ENCODE data around the gene TMEM178A. TPM values are rescaled to one million over a fixed set of nuclear protein-coding genes. Genes with fewer than 3 reads are reported as not detected.
A peak's percentile ranks its signal among the peaks of the same experiment; 100 is the strongest.
"Not testable (repeated sequence)": the region's sequence is repeated elsewhere in the genome, so short reads cannot be mapped to it uniquely, and the experiment has no call there.

The TMEM178A gene
- total RNA-seq, 1 donor from 2014 or later = not detected

DNA sequence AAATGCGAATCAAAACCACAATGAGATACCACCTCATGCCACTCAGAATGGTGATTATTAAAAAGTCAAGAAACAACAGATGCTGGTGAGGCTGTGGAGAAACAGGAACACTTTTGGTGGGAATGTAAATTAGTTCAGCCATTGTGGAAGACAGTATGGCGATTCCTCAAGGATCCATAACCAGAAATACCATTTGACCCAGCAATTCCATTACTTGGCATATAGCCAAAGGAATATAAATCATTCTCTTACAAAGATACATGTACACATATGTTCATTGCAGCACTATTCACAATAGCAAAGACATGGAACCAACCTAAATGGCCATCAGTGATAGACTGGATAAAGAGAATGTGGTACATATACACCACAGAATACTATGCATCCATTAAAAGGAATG is 9.5 kb upstream of the TMEM178A start:
- H3K4me3 Mint-ChIP-seq = not testable (repeated sequence)

DNA sequence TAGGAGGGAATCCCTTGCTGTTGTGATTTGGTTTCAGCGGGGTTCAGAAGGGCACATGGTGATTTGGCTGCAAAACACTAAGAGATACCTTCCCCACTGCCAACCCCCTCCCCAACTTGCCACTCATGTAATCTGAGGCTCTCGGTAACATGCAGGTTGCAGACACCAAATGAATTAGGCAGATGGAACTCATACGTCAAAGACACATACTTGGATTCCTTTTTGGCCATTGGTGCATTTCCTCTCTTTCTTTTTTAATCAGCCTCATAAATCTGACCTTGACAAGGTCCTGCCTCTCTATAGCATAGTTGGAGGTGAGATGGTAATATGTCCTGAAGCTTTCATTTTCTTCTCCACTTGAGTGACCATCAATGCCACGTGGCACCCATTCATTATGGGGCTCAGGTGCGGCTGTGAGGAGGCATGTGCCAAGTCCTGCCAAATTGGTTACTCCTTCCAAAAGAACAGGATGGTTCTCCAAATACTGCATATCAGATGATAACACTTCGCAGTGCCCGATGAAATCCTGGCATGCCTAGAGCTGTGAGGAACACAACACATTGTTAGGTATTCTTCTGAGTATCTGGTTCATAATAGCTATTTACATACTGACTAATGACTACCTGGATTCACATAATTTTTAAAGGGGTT is 8.3 kb upstream of the TMEM178A start:
- no peak for DNase-seq (ENCODE audit: low spot score)
- Mint-ChIP-seq H3K27me3 (ENCODE audit: insufficient read depth) (peaks cover 10% of the 10 kb centered on the region), H3K27ac (no peak overlapping the region), H3K4me1 (ENCODE audit: low read depth) (no peaks in the 10 kb centered on the region), H3K9me3 (peaks cover 13% of the 10 kb centered on the region), H3K4me3 (no peak overlapping the region), H3K36me3 (ENCODE audit: low read depth) (no peaks in the 10 kb centered on the region)
- intact Hi-C loops (cut with micrococcal nuclease) = loop anchor here (5.0 kb wide), 1 partner anchor 145 kb away; no protein-coding TSS in a partner anchor

More for the DNA sequence above, 9.5 kb upstream of the TMEM178A start:
- H3K27ac Mint-ChIP-seq; H3K36me3 Mint-ChIP-seq (ENCODE audit: low read depth); DNase-seq (ENCODE audit: low spot score); H3K4me1 Mint-ChIP-seq (ENCODE audit: low read depth); H3K27me3 Mint-ChIP-seq (ENCODE audit: insufficient read depth): not testable (repeated sequence)
- intact Hi-C loops (cut with micrococcal nuclease) = loop anchor here (5.0 kb wide), 1 partner anchor 144 kb away; no protein-coding TSS in a partner anchor
- H3K9me3 Mint-ChIP-seq = peaks cover 13% of the 10 kb centered on the region

DNA sequence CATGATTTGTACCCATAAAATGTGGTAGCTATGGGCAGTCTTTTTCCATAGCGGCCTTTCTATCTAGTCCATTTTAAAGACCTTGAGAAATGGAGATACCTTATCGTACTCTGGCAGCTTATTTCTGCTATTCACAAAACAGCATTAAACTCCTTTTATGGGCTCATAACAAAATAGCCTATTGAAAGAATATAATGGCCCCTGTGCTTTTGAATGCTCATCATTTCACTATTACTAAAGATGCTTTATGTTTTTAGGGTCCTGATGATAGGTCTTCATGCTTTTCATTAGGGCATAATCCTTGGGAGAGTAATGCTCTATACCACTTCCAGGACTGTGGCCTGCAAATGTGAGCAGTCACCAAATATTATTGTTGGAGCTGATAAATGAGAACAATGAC is 7.3 kb upstream of the TMEM178A start:
- peaks cover 17% of the 10 kb centered on the region for H3K27me3 Mint-ChIP-seq (ENCODE audit: insufficient read depth)
- H3K4me1 Mint-ChIP-seq (ENCODE audit: low read depth) = no peaks in the 10 kb centered on the region
- no peak overlapping the region for H3K27ac Mint-ChIP-seq
- DNase-seq (ENCODE audit: low spot score) = no peak
- H3K36me3 Mint-ChIP-seq (ENCODE audit: low read depth) = no peaks in the 10 kb centered on the region
- peaks cover 7% of the 10 kb centered on the region for H3K9me3 Mint-ChIP-seq
- H3K4me3 Mint-ChIP-seq = no peak overlapping the region
- intact Hi-C loops (cut with micrococcal nuclease) = loop anchor here (5.0 kb wide), 1 partner anchor 146 kb away; no protein-coding TSS in a partner anchor

DNA sequence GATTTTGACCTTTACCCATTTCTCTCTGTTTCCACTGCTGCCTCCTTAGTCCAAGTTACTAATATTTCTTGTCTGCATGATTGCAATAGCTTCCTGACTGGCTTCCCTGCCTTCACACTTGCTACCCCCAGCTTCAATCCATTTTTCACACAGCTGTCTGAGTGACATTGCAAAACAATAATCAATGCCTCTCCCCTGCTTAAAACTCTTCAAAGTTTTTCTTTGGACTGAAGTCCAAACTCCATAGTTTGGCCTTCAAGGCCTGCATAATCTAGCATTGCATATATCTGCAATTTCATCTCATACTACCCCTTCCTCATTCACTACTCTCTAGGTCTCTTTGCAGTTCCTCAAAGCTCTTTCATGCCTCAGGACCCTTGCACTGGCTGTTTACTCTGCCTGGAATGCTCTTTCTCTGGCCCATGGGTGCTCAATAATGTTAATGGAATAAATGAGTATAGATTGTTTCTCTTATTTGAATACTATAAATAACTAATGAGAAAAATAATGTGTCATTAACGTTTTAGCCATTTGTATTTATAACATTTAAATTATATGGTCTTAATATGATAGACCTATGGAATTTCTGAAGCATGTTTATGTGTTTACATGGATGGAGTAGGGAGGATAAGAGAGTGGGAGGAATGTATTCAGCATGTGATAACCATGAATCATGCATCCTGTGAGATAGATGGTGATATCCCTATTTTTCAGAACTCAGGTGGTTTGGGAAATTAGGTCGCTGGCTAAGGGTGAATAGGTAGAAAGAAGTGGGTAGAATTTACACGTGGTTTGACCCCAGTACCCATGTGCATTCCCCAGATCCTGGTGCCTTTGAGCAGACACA is 5.7 kb upstream of the TMEM178A start:
- Mint-ChIP-seq H3K27me3 (ENCODE audit: insufficient read depth) (peaks cover 32% of the 10 kb centered on the region), H3K27ac (no peak overlapping the region), H3K4me1 (ENCODE audit: low read depth) (peaks cover 1% of the 10 kb centered on the region), H3K4me3 (no peak overlapping the region), H3K36me3 (ENCODE audit: low read depth) (no peaks in the 10 kb centered on the region), H3K9me3 (no peaks in the 10 kb centered on the region)
- intact Hi-C loops (cut with micrococcal nuclease) = loop anchor here (5.0 kb wide), 1 partner anchor 148 kb away; no protein-coding TSS in a partner anchor
- no peak for DNase-seq (ENCODE audit: low spot score)

DNA sequence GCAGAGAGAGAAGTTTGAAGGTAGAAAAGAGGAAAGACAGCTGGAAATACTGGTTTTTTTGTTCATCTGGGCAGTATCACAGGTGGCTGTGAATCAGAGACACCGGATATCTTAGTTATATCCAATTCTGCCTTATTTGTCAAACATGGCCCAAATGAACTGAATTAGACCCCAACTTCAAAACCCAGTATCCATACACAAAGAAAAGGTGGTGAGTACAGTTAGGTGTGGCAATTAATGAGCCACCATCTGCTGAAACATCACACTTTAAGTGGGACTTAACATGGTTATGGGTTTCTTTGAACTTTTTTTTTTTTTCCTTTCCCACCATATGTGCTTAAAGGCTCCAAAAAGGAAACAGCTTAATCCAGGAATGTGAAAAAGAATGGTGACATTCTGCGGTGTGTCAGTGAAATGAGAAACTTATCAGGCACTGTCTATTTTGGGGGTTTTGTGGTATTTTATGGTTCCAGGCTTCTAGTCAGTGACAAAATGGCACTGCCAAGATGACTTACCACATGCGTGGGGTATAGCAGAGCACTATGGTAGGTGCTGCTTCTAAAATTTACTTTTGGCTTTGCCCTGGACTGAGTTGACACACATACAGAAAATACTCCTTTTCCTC is 5.0 kb upstream of the TMEM178A start:
- no peak for DNase-seq (ENCODE audit: low spot score)
- intact Hi-C loops (cut with micrococcal nuclease) = no loop called here
- peaks cover 37% of the 10 kb centered on the region for H3K27me3 Mint-ChIP-seq (ENCODE audit: insufficient read depth)
- no peak overlapping the region for H3K27ac Mint-ChIP-seq
- peaks cover 1% of the 10 kb centered on the region for H3K36me3 Mint-ChIP-seq (ENCODE audit: low read depth)
- H3K4me3 Mint-ChIP-seq = no peak overlapping the region
- peaks cover 5% of the 10 kb centered on the region for H3K4me1 Mint-ChIP-seq (ENCODE audit: low read depth)
- H3K9me3 Mint-ChIP-seq = no peaks in the 10 kb centered on the region

DNA sequence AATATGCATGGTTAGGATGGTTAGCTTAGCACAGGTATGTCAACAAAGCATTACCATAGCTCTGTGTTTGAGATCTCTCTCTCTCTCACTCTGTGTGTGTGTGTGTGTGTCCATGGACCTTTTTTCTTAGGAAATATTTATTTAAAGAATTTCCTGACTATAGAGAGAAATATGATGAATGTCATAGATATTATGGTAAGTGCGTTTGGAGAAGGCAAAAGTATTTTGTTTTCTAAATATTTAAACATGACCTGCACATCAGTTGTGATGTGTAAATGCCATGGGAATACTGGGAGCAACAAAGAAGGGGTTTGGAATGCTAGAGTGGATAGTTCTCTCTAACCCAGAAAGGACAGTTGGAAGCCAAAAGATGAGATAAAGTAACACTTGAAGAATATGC is 3.9 kb upstream of the TMEM178A start:
- intact Hi-C loops (cut with micrococcal nuclease) = no loop called here
- Mint-ChIP-seq H3K27me3 (ENCODE audit: insufficient read depth) (peaks cover 41% of the 10 kb centered on the region), H3K9me3 (no peaks in the 10 kb centered on the region), H3K36me3 (ENCODE audit: low read depth) (peaks cover 1% of the 10 kb centered on the region), H3K4me1 (ENCODE audit: low read depth) (peaks cover 11% of the 10 kb centered on the region), H3K4me3 (no peak overlapping the region), H3K27ac (no peak overlapping the region)
- no peak for DNase-seq (ENCODE audit: low spot score)

DNA sequence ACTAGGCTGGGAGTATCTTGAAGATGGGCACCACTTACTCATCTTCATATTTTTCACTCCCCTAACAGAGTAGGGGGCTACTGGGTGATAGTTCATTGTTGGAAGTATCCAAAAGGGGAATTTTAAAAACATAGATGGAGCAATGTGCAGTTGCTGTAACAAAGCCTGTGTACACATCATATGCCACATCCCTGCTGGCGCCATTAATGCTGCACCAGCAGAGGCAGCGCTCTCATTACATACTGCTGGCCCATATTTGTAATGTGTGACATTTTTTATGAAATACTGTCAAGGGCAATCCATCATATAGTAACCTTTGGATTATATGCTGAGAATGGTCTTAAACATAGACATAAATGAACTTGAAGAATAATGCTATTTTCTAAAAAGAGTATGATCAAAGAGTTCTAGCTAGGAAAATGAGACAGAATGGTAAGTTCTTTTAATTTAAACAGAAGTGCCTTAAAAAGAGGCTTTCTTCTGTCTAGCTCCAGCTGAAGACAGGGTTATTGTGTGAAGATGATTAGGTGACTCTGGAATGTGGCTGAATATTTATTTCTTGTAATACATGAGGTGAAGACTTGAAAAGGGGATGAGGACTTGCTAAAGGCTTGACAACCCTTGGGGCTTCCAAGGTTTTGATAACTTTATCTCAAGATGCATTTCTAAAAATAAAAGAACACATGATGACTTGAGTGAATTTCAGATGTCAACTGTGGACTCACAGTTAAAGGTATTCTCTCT is 2.4 kb upstream of the TMEM178A start:
- Mint-ChIP-seq H3K36me3 (ENCODE audit: low read depth) (peaks cover 5% of the 10 kb centered on the region), H3K27me3 (ENCODE audit: insufficient read depth) (peaks cover 56% of the 10 kb centered on the region), H3K9me3 (no peaks in the 10 kb centered on the region), H3K4me1 (ENCODE audit: low read depth) (peaks cover 11% of the 10 kb centered on the region), H3K4me3 (no peak overlapping the region), H3K27ac (no peak overlapping the region)
- intact Hi-C loops (cut with micrococcal nuclease) = no loop called here
- no peak for DNase-seq (ENCODE audit: low spot score)

DNA sequence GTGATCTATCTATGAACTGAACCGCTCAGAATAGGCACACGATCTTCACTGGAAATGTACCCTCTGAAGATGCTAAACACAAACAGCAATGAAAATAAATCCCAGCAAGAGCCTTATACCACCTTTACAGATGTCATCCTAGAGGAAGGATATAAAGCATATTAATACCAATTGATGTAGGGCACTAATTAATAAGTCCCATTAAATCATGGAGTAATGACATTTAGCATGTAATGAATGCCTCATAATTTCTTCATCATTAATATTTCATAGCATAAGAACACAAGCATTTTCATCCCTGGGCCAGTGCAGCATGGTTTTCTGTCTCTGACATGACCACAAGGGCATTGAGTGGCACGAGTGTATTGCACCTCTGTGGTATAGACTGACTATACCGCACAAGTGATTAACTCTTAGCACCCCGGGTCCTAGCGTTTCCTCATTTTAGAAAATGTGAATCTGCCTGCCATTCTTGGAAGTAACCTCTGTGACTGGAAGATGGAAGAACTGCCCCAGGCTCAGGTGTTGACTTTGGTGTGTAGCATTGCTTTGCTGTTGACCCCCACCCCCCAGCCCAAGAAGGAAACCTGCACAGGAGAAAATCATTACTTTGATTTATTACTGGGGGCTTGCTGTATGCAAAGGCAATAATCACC is 1.4 kb upstream of the TMEM178A start:
- H3K9me3 Mint-ChIP-seq = no peaks in the 10 kb centered on the region
- no peak for DNase-seq (ENCODE audit: low spot score)
- H3K4me1 Mint-ChIP-seq (ENCODE audit: low read depth) = peaks cover 11% of the 10 kb centered on the region
- intact Hi-C loops (cut with micrococcal nuclease) = no loop called here
- H3K36me3 Mint-ChIP-seq (ENCODE audit: low read depth) = peaks cover 5% of the 10 kb centered on the region
- no peak overlapping the region for H3K27ac Mint-ChIP-seq
- H3K4me3 Mint-ChIP-seq = no peak overlapping the region
- H3K27me3 Mint-ChIP-seq (ENCODE audit: insufficient read depth) = peaks cover 66% of the 10 kb centered on the region

DNA sequence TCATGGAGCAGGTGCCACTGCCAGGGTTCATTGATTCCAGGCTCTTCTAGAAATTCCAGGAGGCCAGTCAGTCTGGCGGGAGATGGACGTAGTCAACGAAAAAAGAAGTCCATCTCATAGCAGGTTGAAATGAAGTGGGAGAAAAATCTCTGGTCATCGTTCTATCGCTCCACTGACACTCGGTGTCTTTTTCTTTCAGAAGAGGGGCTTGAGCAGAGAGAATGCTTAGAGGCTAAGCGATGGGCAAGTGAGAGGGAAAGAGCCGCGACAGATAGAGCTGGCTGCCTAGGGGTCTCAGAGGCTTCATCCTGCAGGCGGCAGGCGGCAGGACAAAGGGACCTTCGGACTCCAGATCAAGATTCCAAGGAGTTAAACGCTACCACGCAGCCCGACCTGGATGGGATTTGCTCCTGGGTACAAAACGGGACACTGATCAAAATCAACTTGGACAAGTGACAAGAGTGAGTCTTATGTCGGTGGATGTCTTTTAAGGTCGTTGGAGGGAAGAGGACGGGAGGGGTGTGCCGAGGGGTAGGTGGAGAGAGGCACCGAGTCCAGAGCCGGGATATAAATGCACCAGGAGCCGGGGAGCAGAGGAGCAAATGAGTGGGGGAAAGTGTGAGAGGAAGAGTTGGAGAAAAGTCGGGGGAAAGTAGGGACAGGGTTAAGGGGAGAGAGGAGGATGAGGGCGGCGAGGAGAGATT is 677 bp upstream of the TMEM178A start:
- peaks cover 11% of the 10 kb centered on the region for H3K4me1 Mint-ChIP-seq (ENCODE audit: low read depth)
- H3K4me3 Mint-ChIP-seq = peak overlapping the region; percentile 23
- peaks cover 5% of the 10 kb centered on the region for H3K36me3 Mint-ChIP-seq (ENCODE audit: low read depth)
- no peak for DNase-seq (ENCODE audit: low spot score)
- H3K27ac Mint-ChIP-seq = no peak overlapping the region
- H3K27me3 Mint-ChIP-seq (ENCODE audit: insufficient read depth) = peaks cover 70% of the 10 kb centered on the region
- H3K9me3 Mint-ChIP-seq = no peaks in the 10 kb centered on the region
- intact Hi-C loops (cut with micrococcal nuclease) = no loop called here

DNA sequence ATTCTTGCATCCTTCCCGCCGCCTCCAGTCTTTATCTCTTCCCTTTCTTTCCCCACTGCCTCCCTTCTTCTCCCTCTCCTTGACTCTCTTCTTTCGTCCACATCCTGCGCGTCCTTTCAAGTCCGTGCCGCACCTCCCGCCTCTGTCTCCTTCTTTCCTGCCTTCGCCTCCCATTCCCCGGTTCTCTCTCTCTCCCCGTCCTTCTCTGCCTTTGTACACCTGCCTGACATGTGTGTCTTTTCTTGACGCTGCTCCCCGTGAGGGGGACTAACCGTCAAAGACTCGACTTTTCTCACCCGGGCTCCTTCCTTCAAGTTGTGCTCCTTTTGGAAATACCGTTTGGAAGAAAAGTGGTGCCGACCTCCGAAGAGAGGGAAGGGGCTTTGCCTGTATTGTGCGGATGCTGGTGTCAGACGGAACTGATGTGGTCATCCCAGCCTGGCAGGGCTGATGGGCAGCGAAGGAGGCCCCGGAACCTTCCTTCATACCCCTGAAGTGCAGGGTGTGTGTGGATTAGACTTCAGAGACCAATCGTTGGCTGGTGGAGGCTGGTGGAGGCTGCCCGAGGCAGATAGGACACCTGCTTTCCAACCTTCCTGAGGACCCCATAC is 879 bp downstream of the TMEM178A start:
- no peak for DNase-seq (ENCODE audit: low spot score)
- H3K27me3 Mint-ChIP-seq (ENCODE audit: insufficient read depth) = peaks cover 76% of the 10 kb centered on the region
- no peak overlapping the region for H3K27ac Mint-ChIP-seq
- intact Hi-C loops (cut with micrococcal nuclease) = no loop called here
- H3K36me3 Mint-ChIP-seq (ENCODE audit: low read depth) = peaks cover 5% of the 10 kb centered on the region
- H3K4me3 Mint-ChIP-seq = peak overlapping the region; percentile 59
- H3K4me1 Mint-ChIP-seq (ENCODE audit: low read depth) = peaks cover 11% of the 10 kb centered on the region
- H3K9me3 Mint-ChIP-seq = no peaks in the 10 kb centered on the region

DNA sequence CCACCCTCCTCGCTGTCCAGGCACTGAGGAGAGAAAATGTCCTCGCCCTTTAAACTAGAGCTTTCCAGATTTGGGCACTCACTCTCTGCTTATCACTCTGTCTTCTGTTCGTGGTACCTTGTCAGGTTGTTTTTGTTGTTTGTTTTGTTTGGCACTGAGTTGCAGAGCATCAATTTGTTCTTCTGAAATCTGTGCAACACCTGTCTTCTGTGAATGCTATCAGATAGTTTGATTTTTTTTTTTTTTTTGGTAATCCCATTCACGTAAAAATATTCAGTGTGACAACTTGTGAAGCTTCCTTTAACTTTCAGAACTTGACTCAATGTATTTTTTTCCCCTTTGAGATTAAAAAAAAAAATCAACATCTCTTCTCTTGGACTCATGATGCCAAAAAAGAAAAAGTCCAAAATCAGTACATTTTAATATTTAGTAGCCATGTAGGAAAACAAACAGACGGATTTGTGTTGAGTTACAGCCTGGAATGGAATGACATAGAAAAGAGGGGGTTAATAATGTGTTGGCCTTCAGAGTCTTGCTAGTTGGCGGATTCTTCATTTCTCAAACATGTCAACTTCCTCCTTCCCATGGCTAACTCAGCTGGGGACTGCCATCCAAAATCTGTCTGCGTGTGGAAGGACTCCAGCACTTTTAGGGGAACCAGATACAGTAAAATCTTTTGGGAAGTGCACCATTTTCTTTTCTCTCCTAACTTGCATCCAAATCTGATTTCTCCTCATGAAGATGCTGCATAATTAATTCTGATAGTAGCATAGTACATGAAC is 1.6 kb downstream of the TMEM178A start:
- H3K27me3 Mint-ChIP-seq (ENCODE audit: insufficient read depth) = peaks cover 71% of the 10 kb centered on the region
- no peak for DNase-seq (ENCODE audit: low spot score)
- H3K4me1 Mint-ChIP-seq (ENCODE audit: low read depth) = peaks cover 11% of the 10 kb centered on the region
- H3K4me3 Mint-ChIP-seq = no peak overlapping the region
- no peaks in the 10 kb centered on the region for H3K9me3 Mint-ChIP-seq
- intact Hi-C loops (cut with micrococcal nuclease) = no loop called here
- H3K36me3 Mint-ChIP-seq (ENCODE audit: low read depth) = peaks cover 5% of the 10 kb centered on the region
- H3K27ac Mint-ChIP-seq = peak overlapping the region; percentile 6
